HG03196 (cell line): ENCODE results near the gene PLIN5.

Experiments
- ATAC-seq: cut with Tn5 transposase; IDR thresholded peaks from one replicate; pipeline ENCODE4 v1.9.1; 2021; ENCODE audit not compliant: unreplicated experiment

The PLIN5 gene, protein sequence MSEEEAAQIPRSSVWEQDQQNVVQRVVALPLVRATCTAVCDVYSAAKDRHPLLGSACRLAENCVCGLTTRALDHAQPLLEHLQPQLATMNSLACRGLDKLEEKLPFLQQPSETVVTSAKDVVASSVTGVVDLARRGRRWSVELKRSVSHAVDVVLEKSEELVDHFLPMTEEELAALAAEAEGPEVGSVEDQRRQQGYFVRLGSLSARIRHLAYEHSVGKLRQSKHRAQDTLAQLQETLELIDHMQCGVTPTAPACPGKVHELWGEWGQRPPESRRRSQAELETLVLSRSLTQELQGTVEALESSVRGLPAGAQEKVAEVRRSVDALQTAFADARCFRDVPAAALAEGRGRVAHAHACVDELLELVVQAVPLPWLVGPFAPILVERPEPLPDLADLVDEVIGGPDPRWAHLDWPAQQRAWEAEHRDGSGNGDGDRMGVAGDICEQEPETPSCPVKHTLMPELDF

DNA sequence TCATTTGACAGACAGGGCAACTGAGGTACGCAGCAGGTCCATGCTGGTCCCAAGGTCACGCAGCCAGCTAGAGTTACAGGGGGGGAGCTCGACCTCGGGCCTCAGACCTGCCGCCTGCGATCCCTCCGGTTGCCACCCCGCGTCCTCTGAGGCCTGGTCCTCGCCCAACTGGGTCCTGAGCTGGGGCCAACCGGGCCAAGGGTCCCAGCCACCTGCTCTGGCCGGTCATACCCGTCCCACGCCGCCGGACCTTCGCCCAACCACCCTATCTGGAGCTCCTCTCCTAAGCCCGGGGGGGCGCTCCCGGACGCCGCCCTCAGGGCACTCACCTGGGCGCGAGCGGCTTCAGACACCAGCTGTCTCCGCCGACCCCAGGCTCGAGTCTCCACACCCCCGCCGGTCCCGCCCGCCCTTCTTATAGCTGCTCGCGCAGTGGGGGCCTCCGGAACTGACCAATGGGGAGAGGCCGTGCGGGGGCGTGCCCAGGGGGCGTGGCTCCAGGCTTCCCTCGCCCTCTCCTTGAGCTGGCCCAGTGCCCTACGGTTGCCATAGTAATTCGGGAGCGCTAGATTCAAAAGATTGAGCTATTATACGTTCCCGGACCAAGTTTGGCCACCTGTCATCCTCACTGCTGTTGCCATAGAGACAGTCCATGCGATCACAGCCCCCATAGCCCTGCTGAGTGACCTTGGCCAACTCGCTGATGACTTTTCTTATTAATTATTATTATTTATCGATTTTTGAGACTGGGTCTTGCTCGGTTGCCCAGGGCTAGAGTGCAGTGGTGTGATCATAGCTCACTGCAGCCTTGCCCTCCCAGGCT is at the start of gene PLIN5:
PLIN5 (minus strand) TSS at position 389 of the 823 bp plus-strand sequence. CDS start 1,150 bp downstream, outside the sequence.
- no peak for ATAC-seq

DNA sequence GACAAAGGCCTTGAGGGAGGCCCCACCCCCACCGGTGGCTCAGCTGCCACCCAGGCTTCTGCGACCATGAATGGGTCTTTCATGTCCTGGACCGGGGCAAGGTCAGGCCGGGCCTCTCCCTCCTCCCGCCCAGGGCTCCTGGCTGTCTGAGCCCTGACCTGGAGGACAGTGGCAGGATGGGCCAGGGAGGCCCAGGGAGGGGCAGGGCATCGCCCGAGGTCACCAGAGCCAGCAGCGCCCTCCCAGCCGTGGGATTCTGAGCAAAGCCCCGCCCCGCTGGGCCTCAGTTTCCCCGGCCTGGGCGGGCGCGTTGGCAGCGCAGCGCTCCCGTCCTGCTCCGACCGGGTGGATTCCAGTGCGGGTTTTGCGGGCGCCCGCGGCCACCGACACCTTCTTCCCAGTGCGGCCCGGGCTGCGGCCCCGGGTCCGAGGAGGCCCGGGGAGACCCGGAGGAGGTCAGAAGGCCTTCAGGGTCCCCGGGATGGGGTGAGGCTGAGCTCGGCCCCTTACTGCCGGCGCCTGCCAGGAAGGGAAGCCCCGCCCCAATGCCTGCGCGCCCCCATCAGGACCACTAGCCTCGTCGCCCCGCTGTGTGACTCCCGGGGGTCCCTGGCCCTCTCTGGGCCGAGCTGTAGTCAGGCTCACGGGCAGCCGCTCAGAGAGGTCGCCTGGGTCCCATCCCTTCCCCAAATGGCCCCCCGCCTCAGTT is 49.1 kb upstream of the PLIN5 start:
- ATAC-seq = no peak

DNA sequence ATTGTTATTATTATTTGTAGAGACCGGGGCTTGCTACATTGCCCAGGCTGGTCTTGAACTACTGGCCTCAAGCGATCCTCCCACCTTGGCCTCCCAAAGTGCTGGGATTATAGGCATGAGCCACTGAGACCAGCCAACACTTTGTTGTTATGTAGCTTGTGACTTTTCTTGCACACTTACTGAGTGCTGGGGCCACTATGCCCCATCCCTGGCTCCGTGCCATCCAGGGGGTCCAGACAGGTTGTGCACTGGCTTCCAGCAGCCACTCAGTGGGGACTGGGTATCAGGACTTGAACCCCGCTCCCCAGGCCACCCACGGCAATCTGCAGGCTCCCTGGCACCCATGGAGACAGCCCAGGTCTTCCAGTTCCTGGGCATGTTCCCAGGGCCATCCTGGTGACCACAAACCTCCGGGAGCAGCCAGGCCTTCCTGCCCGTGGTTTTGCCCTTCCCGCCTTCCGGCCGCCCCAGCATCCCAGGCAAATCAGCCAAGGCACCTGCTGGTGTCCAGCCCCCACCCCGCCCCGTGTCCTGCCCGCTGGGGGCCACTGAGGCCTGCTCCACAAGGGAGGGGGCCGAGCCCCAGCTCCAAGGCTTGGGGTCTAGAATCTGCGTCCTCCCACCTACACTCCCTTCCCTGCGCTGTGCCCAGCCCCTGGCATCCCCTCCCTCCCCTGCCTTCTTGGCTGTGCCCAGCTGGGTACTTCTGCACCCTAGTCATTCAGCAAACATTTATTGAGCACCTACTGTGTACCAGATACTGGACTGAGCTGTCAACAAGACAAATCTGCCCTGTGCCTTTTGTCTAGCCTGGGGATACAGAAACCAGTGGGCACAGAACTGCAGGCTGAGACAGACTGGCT is 48.2 kb upstream of the PLIN5 start:
- no peak for ATAC-seq

DNA sequence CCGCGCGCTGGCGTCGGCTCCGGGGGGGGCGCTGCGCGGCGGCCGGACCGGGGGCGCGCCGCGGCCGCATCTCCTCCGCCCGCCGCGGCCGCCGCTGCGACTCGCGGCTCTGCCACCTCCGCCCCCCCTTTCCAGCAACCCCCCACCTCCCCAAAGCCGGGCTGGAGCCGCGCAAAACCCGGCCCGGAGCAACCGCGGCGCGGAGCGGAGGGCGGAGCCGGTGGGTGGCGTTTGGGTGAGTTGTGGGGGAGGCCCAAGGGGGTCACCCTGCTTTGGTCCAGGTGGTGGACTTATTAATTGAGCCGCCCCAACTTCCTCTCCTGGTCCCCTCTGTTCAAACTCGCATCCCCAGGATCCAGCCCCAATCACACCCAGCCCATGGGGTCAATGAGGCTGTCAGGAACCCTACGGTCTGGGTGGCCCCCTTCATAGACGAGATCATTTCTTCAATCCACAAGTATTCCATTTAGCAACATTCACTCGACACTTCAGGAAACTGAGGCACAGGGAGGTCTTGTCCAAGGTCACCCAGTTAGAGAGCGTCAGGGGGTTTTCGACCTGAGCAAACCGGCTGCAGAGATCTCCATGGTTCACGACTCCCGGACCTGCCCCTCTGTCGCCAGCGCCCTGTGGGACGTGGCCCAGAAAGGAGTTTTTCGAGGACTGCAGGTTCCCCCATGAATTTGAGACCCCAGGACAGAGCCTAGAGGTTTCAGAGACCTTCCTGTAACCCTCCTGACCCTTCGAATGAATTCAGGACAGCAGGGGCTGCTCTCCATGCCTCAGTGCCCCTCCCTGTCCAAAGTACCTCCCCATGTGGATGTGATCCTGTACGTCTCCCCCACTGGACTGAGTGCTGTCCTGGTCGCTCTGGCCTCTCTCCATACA is 46.9 kb upstream of the PLIN5 start:
- no peak for ATAC-seq

DNA sequence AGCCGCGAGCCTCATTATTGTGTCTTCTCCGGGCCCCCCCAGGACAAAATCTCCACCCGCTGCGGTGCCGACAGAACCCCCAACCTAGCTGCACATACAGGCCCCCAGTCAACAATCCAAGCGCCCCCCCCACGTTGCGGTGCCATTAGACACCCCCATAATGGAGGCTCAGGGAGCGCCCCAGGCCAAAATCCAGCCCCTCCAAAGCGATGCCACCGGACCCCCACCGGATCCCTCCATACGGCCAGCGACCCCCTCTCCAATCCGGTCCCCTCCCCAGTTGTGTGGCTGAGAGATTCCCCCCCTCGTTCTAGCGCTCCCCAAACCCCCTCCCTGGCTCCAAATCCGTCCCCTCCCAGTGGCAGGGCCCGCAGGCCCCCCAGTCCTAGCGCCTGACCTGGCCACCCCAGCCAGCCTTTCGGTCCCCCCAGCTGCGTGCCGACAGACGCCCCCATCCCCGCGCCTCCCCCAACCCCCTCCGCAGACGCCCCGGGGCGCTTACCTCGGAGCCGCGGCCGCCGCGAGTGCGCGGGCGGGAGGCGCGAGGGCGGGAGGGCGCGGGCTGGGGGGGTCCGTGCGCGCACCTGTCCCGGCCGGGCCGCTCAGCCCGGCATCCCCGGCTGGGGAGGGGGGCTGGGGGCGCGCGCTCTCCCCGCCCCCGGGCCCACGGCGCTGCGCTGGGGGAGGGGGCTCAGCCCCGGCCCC is 46.1 kb upstream of the PLIN5 start:
- no peak for ATAC-seq

DNA sequence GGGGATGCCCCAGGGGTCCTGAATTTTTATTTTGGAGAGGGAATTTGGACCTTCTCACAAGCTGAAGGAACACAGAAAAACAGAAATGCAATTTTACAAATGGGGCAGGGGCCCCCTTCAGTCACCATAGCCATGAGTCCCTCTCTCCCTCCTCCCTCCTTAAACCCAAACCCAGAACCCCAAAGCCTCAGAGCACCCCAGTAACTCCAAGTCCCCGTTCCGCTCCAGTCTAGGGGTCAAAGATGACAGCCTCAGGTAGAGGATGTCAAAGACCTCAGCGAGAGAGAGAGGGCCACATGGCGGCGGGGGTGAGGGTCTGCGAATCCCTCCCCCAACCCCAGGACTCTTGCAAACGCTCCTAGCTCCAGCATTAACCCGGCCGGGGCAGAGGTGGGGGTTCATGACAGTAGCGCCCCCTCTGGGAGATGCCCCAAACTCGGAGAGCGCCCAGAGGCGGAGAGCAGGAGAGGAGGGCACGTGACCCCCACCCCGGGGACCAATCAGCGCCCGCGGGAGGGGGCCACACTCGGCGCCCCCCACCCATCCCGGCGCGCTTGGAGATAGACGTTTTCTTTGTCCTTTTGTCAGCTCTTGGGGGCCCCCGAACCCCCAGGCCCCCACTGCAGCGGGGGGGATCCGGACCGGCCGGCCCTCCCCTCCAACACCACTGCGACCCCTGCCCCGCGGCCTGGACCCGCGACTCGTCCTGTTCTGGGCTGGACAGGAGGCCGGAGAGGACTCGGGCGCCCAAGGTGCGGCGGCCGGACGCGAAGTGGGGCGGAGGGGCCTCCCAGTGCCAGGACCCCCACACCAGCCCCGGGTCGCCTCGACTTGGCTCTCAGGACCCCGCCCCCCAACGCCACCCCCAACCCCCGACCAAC is 45.2 kb upstream of the PLIN5 start:
- no peak for ATAC-seq

DNA sequence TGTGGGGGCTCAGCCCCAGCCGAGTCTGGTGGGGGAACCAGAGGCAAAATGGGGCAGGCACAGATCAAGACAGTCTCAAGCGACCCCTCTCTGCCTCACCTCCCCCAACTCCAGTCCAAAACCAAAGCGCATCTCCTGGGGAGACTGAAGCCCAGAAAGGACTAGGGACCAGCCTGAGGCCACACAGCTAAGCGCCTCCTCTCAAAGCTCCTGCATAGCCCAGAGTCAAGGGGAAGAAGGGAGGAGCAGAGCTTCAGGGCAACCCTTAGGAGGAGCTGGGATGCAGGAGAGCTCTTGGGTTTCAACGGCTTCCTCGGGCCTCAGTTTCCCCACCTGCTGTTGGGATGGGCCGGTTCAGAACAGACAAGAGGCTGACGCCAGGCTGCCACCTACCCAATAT is 44.4 kb upstream of the PLIN5 start:
- ATAC-seq = no peak

DNA sequence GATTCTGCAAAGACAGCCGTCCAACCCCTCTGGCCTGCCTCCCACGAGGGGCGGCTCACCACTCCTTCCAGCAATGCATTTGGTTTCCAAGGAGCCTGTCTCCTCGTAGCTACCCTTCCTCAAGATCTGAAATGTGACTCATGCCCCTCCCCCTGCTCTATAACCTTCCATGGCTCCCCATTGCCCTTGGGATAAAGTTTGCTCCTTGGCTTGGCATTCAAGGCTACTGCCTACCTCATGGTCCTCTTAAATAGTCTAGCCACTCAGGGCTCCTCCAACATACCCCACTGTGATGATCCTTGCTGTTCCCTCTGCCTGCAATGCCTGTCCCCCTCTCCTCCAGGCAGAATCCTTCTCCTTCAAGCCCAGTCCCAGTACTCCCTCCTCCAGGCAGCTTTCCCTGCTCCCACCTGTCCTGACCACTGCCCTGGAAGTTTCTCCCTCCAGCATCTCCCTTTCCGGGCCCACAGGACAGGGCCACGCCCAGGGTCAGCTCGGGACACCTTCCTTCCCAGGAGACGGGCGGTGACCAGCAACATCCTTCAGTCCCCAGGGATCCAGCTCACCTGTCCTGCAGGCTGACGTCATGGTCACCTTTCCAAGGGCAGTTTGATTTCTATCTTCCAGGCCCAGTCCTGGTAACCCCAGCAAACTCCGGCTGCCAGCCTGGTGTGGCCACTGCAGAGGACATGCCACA is 43.7 kb upstream of the PLIN5 start:
- ATAC-seq = no peak

DNA sequence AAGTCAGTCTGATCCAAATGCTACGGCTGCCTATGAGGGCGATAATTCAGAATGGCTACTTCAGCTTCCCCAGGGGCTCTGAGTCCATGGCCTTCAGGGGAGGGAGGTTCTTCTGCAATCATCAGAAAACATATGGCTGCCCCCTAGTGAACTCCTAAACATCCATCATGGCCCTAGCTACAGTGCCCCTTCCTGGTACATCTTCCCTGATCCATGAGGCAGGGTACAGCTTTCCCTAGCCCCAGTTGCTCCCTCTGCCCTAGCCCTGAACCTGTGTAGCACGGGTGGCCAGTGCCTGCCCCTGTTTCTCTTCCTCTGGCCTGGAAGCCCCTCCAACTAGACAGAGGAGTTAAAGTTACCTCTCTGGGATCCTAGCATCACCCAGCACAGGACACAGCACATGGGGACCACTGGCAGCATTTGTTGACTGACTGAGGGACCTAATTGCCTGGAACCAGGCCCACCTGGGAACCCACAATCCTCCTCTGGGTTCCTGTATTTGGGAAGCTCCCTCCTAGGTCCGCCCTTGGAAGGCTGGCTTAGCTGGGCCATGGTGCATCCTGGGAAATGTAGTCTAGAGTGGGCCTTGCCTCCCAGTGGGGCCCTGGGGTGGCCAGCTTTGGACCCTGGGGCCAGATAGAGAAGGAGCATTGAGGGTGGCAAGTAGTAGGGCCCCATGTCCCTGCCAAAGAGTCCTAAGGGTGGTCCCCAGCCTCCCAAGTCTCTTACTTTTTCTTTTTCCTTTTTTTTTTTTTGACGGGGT is 42.2 kb upstream of the PLIN5 start:
- no peak for ATAC-seq

DNA sequence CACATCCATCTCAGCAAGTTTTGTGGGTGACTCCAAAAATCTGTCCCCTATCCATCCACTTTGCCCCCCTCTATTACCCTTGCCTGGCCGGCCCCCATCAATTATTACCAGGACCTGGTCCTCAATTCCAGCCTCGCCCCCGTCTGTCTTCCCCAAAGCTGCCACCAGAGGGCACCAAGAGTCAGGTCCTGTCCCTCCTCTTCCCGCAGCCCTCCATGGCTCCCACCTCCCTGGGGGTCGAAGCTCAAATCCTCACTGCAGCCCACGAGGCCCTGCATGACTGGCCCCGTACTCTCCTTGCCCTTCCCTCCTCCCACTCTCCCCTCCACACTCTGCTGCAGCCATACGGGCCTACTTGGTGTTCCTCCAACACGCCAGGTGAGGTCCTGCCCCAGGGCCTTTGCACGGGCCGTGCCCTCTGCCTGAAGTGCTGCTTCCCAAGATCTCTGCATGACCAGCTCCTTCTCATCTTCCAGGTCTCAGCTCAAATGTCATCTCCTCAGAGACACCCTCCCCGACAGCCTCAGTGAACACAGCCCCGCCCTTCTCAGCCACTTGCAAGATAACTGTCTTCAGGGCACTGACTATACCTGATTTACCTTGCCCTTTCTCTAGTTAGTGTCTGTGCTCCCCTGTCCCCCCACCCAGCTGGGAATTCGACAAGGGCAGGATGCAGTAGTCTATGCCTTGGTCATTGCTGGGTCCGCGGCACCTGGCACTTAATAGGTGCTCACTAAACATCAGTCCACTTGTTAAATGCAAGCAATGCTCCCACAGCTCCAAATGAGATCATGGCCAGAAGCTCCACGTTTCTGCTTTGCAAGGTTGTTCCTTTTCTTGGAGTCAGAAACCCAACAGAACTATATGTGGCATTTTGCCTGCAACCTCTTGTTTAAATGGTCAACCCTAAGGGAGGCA is 41.3 kb upstream of the PLIN5 start:
- ATAC-seq = no peak

DNA sequence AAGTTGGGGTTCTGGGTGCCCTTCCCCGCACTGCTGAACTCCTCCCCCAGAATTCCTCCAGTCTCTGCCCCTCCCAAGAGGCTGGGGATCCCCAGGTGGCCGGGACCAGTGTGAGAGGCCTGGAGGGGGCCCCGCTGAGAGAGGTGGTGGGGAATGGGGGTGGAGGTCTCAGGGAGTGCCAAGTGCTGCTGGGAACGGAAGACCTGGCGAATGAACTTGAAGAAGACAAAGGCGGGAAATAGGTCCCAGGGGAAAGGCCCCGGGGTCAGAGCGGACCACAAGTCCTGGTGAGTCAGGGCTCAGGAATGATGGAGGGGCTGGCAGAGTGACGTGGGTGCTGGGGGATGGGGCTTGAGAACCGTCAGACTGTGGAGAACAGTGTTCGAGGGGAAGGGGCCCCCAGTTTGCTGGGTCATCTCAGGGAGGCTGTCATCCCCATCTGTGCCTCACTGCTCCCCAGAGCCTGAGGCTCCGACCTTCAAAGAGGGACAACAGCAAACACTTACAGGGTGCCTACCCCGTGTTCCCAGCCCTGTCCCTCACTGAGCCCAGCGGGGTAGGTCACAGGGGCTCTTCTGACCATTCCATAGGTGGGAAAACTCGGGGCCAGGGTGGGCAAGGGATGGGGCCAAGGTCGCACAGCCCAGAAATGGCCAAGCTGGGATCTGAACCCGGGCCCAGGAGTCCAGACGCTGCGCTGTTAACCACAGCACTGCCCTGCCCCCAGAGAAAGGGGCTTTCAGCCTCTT is 40.4 kb upstream of the PLIN5 start:
- ATAC-seq = no peak

DNA sequence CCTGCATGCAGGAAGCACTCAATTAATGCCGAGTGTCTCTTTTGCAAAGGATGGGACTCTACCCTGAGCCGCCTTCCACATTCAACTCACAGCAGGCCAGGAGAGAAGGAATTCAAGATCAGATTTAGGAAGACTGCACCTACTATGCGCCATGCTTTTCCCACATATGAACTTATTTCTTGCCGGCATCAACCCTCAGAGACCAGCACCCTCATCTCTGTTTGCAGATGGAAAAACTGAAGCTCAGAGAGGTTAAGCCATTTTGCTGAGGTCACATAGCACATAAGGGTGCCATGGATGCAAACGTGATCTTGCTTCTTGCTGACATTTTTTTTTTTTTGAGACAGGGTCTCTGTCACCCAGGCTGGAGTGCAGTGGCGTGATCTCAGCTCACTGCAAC is 38.7 kb upstream of the PLIN5 start:
- ATAC-seq = no peak

DNA sequence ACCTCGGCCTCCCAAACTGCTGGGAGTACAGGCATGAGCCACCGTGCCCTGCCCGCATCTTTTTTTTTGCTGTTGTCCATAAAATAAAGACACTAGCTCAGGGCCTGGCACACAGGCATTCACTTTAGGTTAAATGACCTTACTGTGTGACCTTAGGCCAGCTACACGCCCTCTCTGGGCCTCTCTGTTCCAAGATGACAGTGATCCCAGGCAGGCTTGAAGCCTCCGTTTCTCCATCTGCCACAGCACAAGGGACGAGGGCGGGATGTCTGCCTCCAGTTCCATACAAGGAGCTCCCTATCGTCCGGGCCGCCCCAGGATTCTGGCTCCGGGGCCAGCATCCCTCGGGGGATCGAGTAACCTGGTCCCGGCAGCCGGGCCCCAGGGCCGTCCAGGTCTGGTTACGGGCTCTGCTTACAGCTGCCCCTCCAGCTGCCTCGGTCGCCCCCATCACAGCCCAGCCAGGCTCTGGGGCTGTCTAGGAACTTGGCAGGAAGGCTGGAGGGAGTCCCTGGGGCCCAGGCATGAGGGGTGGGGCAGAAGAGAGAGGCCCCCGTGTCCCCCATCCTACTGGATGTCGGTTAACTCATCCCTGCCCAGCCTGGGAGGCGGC is 36.4 kb upstream of the PLIN5 start:
- ATAC-seq = no peak

DNA sequence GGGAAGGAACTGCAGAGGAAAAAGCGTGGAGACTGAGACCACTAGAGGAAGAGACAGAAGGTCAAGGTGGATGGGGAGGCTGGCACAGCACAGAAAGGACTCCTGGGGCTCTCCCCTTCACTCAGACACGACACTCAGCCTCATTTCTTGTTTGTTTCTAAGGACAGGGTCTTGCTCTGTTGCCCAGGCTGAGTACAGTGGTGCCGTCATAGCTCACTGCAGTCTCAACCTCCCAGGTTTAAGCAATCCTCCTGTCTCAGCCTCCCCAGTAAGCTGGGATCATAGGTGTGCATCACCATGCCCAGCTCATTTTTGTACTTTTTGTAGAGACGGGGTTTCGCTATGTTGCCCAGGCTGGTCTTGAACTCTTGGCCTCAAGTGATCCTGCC is 35.9 kb upstream of the PLIN5 start:
- ATAC-seq = no peak
